GM06990 (cell line): ENCODE data around the gene SRSF2.
"Not testable (repeated sequence)": the region's sequence is repeated elsewhere in the genome, so short reads cannot be mapped to it uniquely, and the experiment has no call there.

Experiments used
- DNase-seq: peaks from one replicate; pipeline ENCODE4 v3.0.0-alpha.2; 2011; ENCODE audit not compliant: insufficient read length; ENCODE audit errors: extremely low read depth
- H3K27me3 ChIP-seq: replicated peaks from 2 replicates; pipeline ENCODE4 v1.6.0; 2011; ENCODE audit warnings: low read length; ENCODE audit not compliant: control insufficient read depth, insufficient read depth
- H3K36me3 ChIP-seq: 2 replicates; pipeline ENCODE4 v1.5.1; 2011; ENCODE audit warnings: low read length; ENCODE audit not compliant: control insufficient read depth, insufficient read depth
- H3K4me3 ChIP-seq: replicated peaks from 2 replicates; pipeline ENCODE4 v1.5.1; 2011; ENCODE audit warnings: low read depth, mild to moderate bottlenecking, control low read depth, low read length
- TF ChIP-seq, protein P1 (sequence below): IDR thresholded peaks from 2 replicates; pipeline ENCODE4 v1.5.1; 2011; ENCODE audit warnings: low read length, control low read depth, mild to moderate bottlenecking, inconsistent platforms; ENCODE audit not compliant: insufficient read depth, poor library complexity, severe bottlenecking

SRSF2 gene

GRCh38 chr17:76732734-76733617 lies 4.2 kb downstream of the SRSF2 start:
- Histone ChIP-seq H3K4me3 (peak overlapping the region; percentile 100; the same call in 1 of the 2 replicates), H3K36me3 (peaks cover 15% of the 10 kb centered on the region), H3K27me3 (no peaks in the 10 kb centered on the region)
- no peak for DNase-seq
- TF ChIP-seq, protein P1, sequence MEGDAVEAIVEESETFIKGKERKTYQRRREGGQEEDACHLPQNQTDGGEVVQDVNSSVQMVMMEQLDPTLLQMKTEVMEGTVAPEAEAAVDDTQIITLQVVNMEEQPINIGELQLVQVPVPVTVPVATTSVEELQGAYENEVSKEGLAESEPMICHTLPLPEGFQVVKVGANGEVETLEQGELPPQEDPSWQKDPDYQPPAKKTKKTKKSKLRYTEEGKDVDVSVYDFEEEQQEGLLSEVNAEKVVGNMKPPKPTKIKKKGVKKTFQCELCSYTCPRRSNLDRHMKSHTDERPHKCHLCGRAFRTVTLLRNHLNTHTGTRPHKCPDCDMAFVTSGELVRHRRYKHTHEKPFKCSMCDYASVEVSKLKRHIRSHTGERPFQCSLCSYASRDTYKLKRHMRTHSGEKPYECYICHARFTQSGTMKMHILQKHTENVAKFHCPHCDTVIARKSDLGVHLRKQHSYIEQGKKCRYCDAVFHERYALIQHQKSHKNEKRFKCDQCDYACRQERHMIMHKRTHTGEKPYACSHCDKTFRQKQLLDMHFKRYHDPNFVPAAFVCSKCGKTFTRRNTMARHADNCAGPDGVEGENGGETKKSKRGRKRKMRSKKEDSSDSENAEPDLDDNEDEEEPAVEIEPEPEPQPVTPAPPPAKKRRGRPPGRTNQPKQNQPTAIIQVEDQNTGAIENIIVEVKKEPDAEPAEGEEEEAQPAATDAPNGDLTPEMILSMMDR = no peak

GRCh38 chr17:76731800-76732733 lies 5.1 kb downstream of the SRSF2 start:
- peaks cover 15% of the 10 kb centered on the region for H3K36me3 ChIP-seq
- H3K4me3 ChIP-seq = not testable (repeated sequence)

GRCh38 chr17:76727745-76728456 lies 9.2 kb downstream of the SRSF2 start:
- DNase-seq = peak; percentile 44
- TF ChIP-seq, protein P1 = no peak
- Histone ChIP-seq H3K36me3 (peaks cover 7% of the 10 kb centered on the region), H3K4me3 (peak overlapping the region; percentile 93), H3K27me3 (no peaks in the 10 kb centered on the region)

More at GRCh38 chr17:76731800-76732733, 5.1 kb downstream of the SRSF2 start:
- not testable (repeated sequence) for H3K27me3 ChIP-seq, DNase-seq

GRCh38 chr17:76726776-76727718 lies 10.1 kb downstream of the SRSF2 start, which contains the start of gene METTL23:
Gene METTL23, plus strand, starts transcription at chr17:76726839. Its CDS starts 2,872 bp downstream, at chr17:76729711.
- TF ChIP-seq, protein P1 = peak; percentile 92
- H3K27me3 ChIP-seq = no peaks in the 10 kb centered on the region
- peak within 1 kb of the TSS; percentile 93 for H3K4me3 ChIP-seq
- peak; percentile 87 for DNase-seq
- peaks cover 10% of the 10 kb centered on the region for H3K36me3 ChIP-seq

GRCh38 chr17:76726231-76726775 lies 10.8 kb downstream of the SRSF2 start, which contains the start of gene JMJD6:
Gene JMJD6, minus strand, starts transcription at chr17:76726606. Its CDS starts 131 bp downstream, at chr17:76726475.
- Histone ChIP-seq H3K4me3 (peak within 1 kb of the TSS; percentile 93), H3K36me3 (peaks cover 17% of the 10 kb centered on the region), H3K27me3 (no peaks in the 10 kb centered on the region)
- peak; percentile 96 for DNase-seq
- TF ChIP-seq, protein P1 = no peak
